ENCODE data around the gene NAALADL2. TPM values are rescaled to one million over a fixed set of nuclear protein-coding genes. Genes with fewer than 3 reads are reported as not detected.
"Not testable (repeated sequence)": the region's sequence is repeated elsewhere in the genome, so short reads cannot be mapped to it uniquely, and the experiment has no call there.

NAALADL2 gene
- total RNA-seq, 2 donors from 2014 or later = 8.5 to 24.3 TPM

DNA sequence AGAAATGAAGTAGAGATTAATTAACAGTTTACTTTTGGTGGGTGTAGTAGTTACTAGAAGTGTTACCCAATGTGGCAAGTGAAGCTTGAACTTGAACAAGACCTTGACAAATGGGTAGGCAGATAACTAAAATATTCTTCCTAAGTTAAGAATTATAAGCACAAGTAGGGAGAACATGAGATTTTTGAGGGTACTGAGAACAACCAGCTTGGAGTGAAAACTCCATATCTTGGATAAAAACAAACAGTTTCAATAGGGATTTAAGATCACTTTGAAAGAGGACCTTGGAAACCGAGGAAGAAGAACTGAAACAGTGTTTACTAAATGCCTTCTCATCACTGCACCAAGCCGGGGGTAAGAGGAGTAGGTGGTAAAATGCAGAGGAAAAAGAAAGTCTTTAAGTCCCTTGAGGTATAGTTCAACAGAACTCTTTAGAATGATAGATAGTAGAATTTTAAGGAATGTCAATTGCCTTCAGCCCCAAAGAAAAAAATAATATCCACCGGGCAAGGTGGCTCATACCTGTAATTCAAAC lies 496.7 kb downstream of the NAALADL2 start:
- H3K9ac ChIP-seq (ENCODE audit: low read depth in 2 of 2, low read length in 2 of 2) = no peak overlapping the region
- no peaks in the 10 kb centered on the region for H3K9me3 ChIP-seq
- intact Hi-C loops (cut with DNase I) = no loop called here
- H3K27ac ChIP-seq = no peak overlapping the region
- DNase-seq = no peak
- TF ChIP-seq, protein P1, sequence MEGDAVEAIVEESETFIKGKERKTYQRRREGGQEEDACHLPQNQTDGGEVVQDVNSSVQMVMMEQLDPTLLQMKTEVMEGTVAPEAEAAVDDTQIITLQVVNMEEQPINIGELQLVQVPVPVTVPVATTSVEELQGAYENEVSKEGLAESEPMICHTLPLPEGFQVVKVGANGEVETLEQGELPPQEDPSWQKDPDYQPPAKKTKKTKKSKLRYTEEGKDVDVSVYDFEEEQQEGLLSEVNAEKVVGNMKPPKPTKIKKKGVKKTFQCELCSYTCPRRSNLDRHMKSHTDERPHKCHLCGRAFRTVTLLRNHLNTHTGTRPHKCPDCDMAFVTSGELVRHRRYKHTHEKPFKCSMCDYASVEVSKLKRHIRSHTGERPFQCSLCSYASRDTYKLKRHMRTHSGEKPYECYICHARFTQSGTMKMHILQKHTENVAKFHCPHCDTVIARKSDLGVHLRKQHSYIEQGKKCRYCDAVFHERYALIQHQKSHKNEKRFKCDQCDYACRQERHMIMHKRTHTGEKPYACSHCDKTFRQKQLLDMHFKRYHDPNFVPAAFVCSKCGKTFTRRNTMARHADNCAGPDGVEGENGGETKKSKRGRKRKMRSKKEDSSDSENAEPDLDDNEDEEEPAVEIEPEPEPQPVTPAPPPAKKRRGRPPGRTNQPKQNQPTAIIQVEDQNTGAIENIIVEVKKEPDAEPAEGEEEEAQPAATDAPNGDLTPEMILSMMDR (IDR thresholded peaks at IDR 0.05) = no peak
- H3K4me3 ChIP-seq = no peak overlapping the region
- H3K36me3 ChIP-seq = no peaks in the 10 kb centered on the region
- no peaks in the 10 kb centered on the region for H3K27me3 ChIP-seq
- no peaks in the 10 kb centered on the region for H3K4me1 ChIP-seq

DNA sequence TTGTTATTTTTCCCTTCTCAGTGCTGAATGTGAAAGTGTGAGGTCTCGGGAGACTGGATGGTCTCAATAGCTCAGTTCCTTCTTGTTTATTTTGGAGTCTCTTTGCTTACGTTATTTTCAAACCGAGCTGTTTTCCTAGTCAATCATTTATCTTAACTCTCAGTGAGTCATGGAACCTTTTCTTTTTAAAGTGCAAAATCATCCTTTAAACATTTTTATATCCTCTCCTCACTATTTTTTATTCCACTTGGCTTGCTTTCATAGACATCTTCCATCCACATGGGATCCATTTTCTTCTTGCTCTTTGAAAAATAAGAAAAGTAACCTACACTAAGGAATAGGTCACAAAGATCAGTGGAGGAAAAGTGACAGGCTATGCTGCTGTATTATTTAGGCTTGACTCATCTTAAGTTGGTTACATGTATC lies 497.8 kb downstream of the NAALADL2 start:
- no peak for DNase-seq
- intact Hi-C loops (cut with DNase I) = no loop called here
- no peak overlapping the region for H3K27ac ChIP-seq
- no peaks in the 10 kb centered on the region for H3K9me3 ChIP-seq
- H3K36me3 ChIP-seq = no peaks in the 10 kb centered on the region
- H3K4me1 ChIP-seq = no peaks in the 10 kb centered on the region
- no peak overlapping the region for H3K9ac ChIP-seq (ENCODE audit: low read depth in 2 of 2, low read length in 2 of 2)
- H3K4me3 ChIP-seq = no peak overlapping the region
- TF ChIP-seq, protein P1 (IDR thresholded peaks at IDR 0.05) = no peak
- H3K27me3 ChIP-seq = no peaks in the 10 kb centered on the region

DNA sequence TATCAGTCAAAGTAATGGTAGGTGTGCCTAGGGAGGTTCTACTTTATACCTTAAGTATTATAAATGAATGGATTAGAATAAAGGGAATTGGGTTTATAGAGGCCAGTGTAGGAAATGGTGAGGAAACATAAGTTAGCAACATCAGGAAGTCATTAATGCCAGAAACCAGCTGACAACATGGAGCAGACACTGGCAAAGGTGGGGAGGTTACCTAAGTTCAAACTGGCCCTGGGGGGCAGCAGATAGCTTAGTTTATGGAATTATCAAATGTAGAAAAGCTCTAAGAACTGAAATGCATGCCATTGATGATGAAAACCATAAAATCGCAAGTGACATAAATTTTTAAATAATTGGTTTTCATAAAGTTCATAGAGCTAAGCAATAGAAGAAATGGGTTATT lies 498.6 kb downstream of the NAALADL2 start:
- H3K36me3 ChIP-seq = no peaks in the 10 kb centered on the region
- H3K9me3 ChIP-seq = no peaks in the 10 kb centered on the region
- intact Hi-C loops (cut with DNase I) = no loop called here
- TF ChIP-seq, protein P1 (IDR thresholded peaks at IDR 0.05) = no peak
- H3K9ac ChIP-seq (ENCODE audit: low read depth in 2 of 2, low read length in 2 of 2) = no peak overlapping the region
- no peak overlapping the region for H3K27ac ChIP-seq
- H3K4me1 ChIP-seq = no peaks in the 10 kb centered on the region
- H3K27me3 ChIP-seq = no peaks in the 10 kb centered on the region
- DNase-seq = no peak
- no peak overlapping the region for H3K4me3 ChIP-seq

DNA sequence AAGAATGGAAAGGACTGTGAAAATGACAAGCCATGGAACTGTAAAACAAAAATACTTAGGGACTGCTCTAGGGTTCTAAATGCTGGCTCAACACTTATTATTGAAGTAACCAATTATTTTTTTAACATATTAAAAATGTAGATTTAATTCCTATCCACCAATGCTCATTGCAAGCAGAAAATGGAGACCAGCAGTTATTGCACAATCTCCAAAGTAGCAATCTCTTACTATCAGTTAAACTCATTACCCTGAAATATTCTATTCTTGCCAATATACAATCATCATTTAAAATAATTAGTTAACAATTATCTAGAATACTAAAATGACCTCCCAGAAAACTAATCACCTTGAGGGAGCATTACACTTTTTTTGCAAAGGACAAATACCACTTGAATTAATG lies 499.8 kb downstream of the NAALADL2 start:
- DNase-seq = no peak
- Histone ChIP-seq H3K4me1 (no peaks in the 10 kb centered on the region), H3K27ac (no peak overlapping the region), H3K9ac (ENCODE audit: low read depth in 2 of 2, low read length in 2 of 2) (no peak overlapping the region), H3K36me3 (no peaks in the 10 kb centered on the region), H3K9me3 (no peaks in the 10 kb centered on the region), H3K4me3 (no peak overlapping the region), H3K27me3 (no peaks in the 10 kb centered on the region)
- intact Hi-C loops (cut with DNase I) = no loop called here
- TF ChIP-seq, protein P1 (IDR thresholded peaks at IDR 0.05) = no peak

DNA sequence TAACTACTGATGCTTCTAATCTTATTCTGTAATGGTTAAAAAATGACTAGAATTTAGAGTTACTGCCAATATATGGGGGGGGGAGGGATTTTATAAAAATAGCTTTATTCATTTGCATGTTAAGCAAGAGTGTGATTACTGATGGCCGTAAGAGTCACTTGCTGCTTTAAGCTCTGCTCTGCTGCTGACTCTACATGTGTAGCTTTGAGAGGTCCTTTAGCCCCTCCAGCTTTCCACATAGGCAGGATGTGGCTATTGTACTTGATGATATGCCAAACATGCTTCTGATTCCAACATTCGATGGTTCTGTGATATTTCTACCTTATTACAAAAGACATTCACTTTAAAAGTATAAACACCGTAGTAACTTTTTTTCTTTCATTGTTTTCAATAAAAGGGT lies 511.3 kb downstream of the NAALADL2 start:
- H3K9me3 ChIP-seq; H3K9ac ChIP-seq (ENCODE audit: low read depth in 2 of 2, low read length in 2 of 2); H3K27me3 ChIP-seq; intact Hi-C loops (cut with DNase I); H3K4me1 ChIP-seq; DNase-seq; H3K27ac ChIP-seq; H3K4me3 ChIP-seq; H3K36me3 ChIP-seq: not testable (repeated sequence)

DNA sequence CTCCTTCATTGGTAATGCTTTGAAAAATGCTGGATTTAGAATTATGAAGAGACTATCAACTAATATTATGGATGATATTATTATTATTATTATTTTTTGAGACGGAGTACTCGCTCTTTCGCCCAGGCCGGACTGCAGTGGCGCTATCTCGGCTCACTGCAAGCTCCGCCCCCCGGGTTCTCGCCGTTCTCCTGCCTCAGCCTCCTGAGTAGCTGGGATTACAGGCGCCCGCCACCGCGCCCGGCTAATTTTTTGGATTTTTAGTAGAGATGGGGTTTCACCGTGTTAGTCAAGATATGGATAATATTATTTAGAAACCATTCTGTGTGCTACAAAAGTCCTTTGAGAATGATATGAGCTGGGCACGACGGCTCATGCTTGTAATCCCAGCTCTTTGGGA lies 512.1 kb downstream of the NAALADL2 start:
- DNase-seq; H3K9ac ChIP-seq (ENCODE audit: low read depth in 2 of 2, low read length in 2 of 2); H3K4me3 ChIP-seq; H3K27me3 ChIP-seq; H3K27ac ChIP-seq; H3K4me1 ChIP-seq; H3K9me3 ChIP-seq; H3K36me3 ChIP-seq; intact Hi-C loops (cut with DNase I): not testable (repeated sequence)
